ENCODE measurements around the gene TXNL4A. TPM values are rescaled to one million over a fixed set of nuclear protein-coding genes. Genes with fewer than 3 reads are reported as not detected.

TXNL4A gene
- polyA plus RNA-seq, 1 of the 3 experiments (the other 2 are of a cell fraction): 158 TPM

- TF ChIP-seq CTCF (IDR thresholded peaks at IDR 0.05) (no peak), MAX (IDR thresholded peaks at IDR 0.05; ENCODE audit: low read depth) (no peak), SIN3A (IDR thresholded peaks at IDR 0.05; ENCODE audit: borderline replicate concordance, low read depth, low read length) (no peak), SMC3 (IDR thresholded peaks at IDR 0.05; ENCODE audit: low read depth, low read length) (no peak), RCOR1 (IDR thresholded peaks at IDR 0.05; ENCODE audit: low read length) (no peak), MXI1 (IDR thresholded peaks at IDR 0.05; ENCODE audit: low read depth, low read length) (no peak), TEAD4 (IDR thresholded peaks at IDR 0.05; ENCODE audit: borderline replicate concordance, insufficient read depth) (no peak)
These were observed 1.6 kb downstream of the TXNL4A start (continued) for GRCh38 chr18:79986726-79987125.

- DNase-seq: no peak
- POLR2A ChIA-PET: no interaction called here
- Histone ChIP-seq H3K4me3 (ENCODE audit: low read depth in 2 of 2, low read length in 1 of 2) (no peak overlapping the region), H3K27ac (ENCODE audit: low read depth in 2 of 2, low read length in 1 of 2) (no peak overlapping the region), H4K20me1 (ENCODE audit: insufficient read depth) (peaks cover 74% of the 10 kb centered on the region), H3F3A (replicated peaks; ENCODE audit: insufficient read depth) (peaks cover 9% of the 10 kb centered on the region), H3K9me3 (no peaks in the 10 kb centered on the region), H3K9me2 (no peaks in the 10 kb centered on the region), H3K79me2 (ENCODE audit: insufficient read depth) (peaks cover 81% of the 10 kb centered on the region), H3K4me2 (no peak overlapping the region), H3K36me3 (replicated peaks in 1 of 2; ENCODE audit: control insufficient read depth in 1 of 2, insufficient read depth in 2 of 2, low read length in 1 of 2) (peaks cover 2 to 21% of the 10 kb centered on the region in 2 experiments), H3K4me1 (ENCODE audit: control insufficient read depth in 1 of 2, insufficient read depth in 2 of 2, low read depth in 1 of 2, low read length in 1 of 2) (peaks cover 4 to 13% of the 10 kb centered on the region in 2 experiments; a peak in 2 of 4 replicates), H3K9ac (no peak overlapping the region), H2AFZ (ENCODE audit: low read depth) (no peak overlapping the region), H3K27me3 (ENCODE audit: insufficient read depth) (no peaks in the 10 kb centered on the region)
- CTCF ChIA-PET: interaction anchor here (1.3 kb wide), 1 partner anchor 12 kb away, joined by 3 read pairs; no protein-coding TSS in a partner anchor
- 93% methylated on average over 12 of the region's 12 CpGs for WGBS (ENCODE audit: low lambda C conversion rate)
- TF ChIP-seq ELF1 (IDR thresholded peaks at IDR 0.05) (no peak), GABPA (IDR thresholded peaks at IDR 0.05; ENCODE audit: low read depth) (no peak), PBX3 (IDR thresholded peaks at IDR 0.05) (no peak), TEAD4 (IDR thresholded peaks at IDR 0.05; ENCODE audit: borderline replicate concordance, insufficient read depth) (no peak), REST (IDR thresholded peaks at IDR 0.05; ENCODE audit: low read depth, low read length) (no peak), MAX (IDR thresholded peaks at IDR 0.05; ENCODE audit: low read depth) (no peak), TCF12 (IDR thresholded peaks at IDR 0.05) (no peak), POLR2AphosphoS5 (IDR thresholded peaks at IDR 0.05; ENCODE audit: low read depth, low read length) (no peak), EZH2phosphoT487 (IDR thresholded peaks at IDR 0.05; ENCODE audit: borderline replicate concordance, low read depth) (no peak), TAF1 (IDR thresholded peaks at IDR 0.05; ENCODE audit: borderline replicate concordance, low read depth, low read length) (no peak), RXRA (IDR thresholded peaks at IDR 0.05; ENCODE audit: borderline replicate concordance, low read depth) (no peak), RCOR1 (IDR thresholded peaks at IDR 0.05; ENCODE audit: low read length) (no peak), SMC3 (IDR thresholded peaks at IDR 0.05; ENCODE audit: low read depth, low read length) (no peak), ZBTB33 (IDR thresholded peaks at IDR 0.05; ENCODE audit: borderline replicate concordance, low read depth) (no peak)
These were observed 3.2 kb downstream of the TXNL4A start for GRCh38 chr18:79985172-79985571.

Measured in SK-N-SH (cell line).